HG03159 (cell line): ENCODE measurements around the gene LRRC7.

ENCODE experiments used
- ATAC-seq: cut with Tn5 transposase; IDR thresholded peaks from one replicate; pipeline ENCODE4 v1.9.1; 2021; ENCODE audit warnings: mild to moderate bottlenecking, moderate library complexity; ENCODE audit not compliant: unreplicated experiment

Gene LRRC7

DNA sequence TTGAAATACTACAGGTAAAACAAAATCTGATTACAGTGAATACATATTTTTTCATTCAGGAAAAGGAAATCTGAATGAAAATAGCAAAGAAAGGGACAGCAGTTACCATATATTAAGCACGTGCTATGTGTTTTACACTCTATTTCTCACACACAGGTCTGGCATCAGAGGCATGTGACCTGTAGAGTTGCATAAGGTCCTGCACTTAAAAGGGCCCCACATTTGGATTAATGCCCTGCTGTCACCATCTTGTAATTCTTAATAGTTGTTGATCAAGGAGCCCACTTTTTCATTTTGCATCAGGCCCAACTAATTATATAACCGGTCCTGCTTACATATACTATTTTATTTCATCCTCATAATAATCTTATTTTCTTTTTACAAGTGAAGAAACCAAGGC is 511.8 kb downstream of the LRRC7 start:
- ATAC-seq, result no peak

DNA sequence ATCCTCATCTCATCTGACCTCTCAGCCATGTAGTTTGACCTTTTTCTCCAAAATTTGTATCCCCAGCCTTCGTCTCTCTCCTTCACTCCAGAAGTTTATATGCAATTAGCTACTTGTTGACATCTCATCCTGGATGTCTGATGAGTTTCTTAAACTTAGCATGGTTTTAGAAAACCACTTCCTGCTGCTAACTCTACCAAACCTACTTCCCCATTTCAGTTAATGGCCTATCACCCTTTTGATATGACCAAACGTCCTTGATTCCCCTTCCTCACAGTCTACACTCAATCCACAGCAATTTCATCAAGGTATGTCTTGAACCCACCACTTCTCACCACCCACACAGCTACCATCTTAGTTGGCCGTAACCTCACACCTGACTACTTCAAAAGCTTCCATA is 515.8 kb downstream of the LRRC7 start:
- peak; percentile 92 for ATAC-seq

- ATAC-seq, result no peak
These were observed 516.7 kb downstream of the LRRC7 start for GRCh38 chr1:70084314-70084915.

GRCh38 chr1:70085521-70085920 is 517.8 kb downstream of the LRRC7 start:
- no peak for ATAC-seq

GRCh38 chr1:70086897-70087296 is 519.2 kb downstream of the LRRC7 start:
- no peak for ATAC-seq

GRCh38 chr1:70090141-70090540 is 522.4 kb downstream of the LRRC7 start:
- ATAC-seq, result no peak

GRCh38 chr1:70090875-70091274 is 523.2 kb downstream of the LRRC7 start:
- ATAC-seq, result no peak

DNA sequence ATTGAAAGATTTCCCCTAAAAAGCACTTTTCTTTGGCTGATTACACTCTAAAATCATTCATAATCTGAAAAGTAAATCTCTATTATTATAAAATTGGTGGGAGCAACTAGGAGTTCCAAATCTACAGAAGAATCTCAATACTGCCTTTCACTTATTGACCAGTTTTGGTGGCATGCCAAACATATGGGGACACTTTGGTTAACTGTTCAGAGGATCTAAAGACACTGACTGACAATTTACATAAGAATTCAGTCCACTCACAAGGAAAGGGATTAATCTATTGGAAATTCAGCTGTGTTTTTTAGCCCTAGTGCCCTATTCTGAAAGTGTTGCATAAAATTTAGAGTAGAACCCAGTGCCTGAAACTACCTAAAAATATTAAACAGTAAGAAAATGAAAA is 524.1 kb downstream of the LRRC7 start:
- no peak for ATAC-seq

- no peak for ATAC-seq
These were observed 524.8 kb downstream of the LRRC7 start for GRCh38 chr1:70092526-70092925.

GRCh38 chr1:70093250-70093975 is 525.7 kb downstream of the LRRC7 start:
- no peak for ATAC-seq

GRCh38 chr1:70101231-70101630 is 533.5 kb downstream of the LRRC7 start:
- no peak for ATAC-seq

DNA sequence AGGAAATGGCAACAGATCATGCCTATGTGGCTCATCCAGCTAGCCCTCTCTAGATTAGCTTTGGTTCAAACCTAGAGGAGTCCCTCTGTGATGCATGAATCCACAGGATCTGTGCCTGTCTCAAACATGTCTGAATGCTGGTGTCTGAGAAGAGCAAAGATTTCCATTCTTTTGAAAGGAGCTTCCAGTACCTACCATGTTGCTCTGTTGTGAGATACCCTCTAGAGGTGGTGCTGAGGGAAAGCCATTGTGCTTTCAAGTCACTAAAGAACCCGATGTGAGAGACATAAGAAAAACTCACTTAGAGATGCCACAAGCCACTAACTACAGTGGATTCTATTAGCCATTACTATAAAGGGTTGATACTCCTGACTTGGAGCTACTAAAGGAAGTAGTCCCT is 534.1 kb downstream of the LRRC7 start:
- no peak for ATAC-seq

- ATAC-seq, result no peak
These were observed 536.0 kb downstream of the LRRC7 start for GRCh38 chr1:70103770-70104169.

GRCh38 chr1:70109241-70109640 is 541.5 kb downstream of the LRRC7 start:
- no peak for ATAC-seq

DNA sequence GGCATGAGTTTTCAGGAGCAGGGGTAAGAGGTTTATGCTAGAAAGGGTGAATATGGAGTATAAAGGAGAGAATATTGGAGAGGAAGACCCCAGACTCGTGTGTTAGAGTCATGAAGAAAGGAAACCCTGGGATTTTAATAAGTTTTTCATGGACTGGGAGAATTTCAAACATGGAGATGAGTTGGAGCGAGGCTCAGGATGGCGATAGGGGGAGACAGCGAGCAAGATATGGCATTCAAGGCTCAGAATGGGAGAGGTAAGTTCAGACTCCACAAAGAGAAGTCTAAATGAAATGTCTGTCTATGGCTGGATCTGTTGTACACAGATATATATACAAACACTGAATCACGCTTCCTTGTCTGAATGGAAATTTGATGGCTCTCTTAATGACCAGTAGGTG is 545.1 kb downstream of the LRRC7 start:
- ATAC-seq, result no peak

DNA sequence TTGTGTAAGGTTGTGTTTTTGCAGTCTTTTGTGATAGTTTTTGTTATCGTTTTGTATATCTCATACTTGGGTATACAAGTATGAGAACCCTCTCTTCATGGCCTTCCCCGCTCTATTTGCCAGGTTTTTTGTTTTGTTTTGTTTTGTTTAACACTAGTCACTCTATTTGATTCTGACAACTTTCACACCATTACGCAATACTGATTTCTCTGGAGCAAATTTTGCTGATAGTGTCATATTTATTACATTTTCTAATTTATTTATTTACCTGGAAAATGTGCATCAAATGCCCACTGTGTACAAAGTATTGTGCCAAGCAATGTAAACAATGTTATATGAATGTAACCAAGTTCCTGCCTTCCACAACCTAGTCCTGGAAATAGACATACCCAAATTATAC is 547.6 kb downstream of the LRRC7 start:
- ATAC-seq, result no peak

- no peak for ATAC-seq
These were observed 549.3 kb downstream of the LRRC7 start for GRCh38 chr1:70117046-70117445.

DNA sequence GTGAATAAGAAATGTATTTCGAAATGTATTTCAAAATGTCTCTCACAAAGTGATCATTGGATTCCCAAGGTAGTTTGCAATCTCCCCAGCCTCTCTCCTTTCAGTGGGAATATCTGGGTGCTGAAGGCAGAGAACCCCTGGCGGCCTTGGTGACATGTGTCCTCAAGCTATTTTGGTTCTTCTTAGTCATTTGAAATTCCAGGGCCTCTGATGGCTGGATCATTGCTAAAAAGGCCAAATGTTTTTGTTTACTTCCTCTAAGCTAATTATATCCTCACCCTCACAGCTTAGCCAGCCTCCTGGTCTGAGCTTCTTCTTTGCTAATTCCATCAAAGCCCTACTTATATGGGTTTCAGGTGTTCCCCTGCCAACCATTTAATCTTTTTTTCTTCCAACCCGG is 566.4 kb downstream of the LRRC7 start:
- ATAC-seq, result no peak

DNA sequence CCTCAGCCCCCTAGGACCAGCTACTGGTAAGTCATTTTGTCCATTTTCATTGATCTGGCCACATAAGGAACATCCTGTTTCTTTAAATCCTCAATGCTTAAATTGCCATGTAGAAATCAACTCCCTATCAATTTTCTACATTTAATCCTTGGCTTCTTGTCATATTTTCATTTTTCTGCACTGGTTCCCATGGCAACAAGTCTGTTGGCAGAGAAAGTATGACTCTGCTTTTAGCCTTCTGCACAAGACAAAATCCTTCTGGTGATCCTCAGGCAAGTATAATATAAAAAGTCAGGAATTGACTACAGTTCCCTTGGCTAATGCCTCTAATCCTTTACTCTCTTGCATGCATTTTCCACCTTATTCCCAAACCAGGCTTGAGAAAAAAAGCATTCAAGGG is 572.6 kb downstream of the LRRC7 start:
- ATAC-seq, result no peak

DNA sequence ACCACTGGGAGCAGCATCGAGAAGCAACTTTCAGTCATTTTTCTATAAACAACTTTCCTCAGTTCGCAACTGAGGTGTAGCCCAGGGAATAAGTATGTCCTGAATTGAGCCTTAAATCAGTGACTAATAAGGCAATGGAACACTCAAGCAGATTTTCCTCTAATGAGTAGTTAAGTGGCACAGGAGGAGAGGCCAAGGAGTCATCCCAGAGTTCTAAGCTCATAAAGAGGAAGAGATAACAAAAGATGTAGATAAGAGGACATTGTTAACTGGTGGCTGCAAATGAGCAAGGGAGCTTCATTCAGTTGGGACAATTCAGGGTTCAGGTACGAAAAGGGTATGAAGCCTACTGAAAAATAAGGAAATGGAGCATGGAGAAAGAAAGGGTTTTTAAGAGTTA is 573.2 kb downstream of the LRRC7 start:
- ATAC-seq, result no peak

GRCh38 chr1:70142075-70142474 is 574.4 kb downstream of the LRRC7 start:
- no peak for ATAC-seq

- ATAC-seq, result no peak
These were observed 575.4 kb downstream of the LRRC7 start for GRCh38 chr1:70143048-70143659.
